HG02642 (cell line): Measurements from ENCODE around the gene KCNG3.
"Not testable (repeated sequence)": the region's sequence is repeated elsewhere in the genome, so short reads cannot be mapped to it uniquely, and the experiment has no call there.

ENCODE experiments used
- ATAC-seq: cut with Tn5 transposase; IDR thresholded peaks from one replicate; pipeline ENCODE4 v1.9.1; 2021; ENCODE audit warnings: mild to moderate bottlenecking; ENCODE audit not compliant: unreplicated experiment, poor library complexity

KCNG3 gene

DNA sequence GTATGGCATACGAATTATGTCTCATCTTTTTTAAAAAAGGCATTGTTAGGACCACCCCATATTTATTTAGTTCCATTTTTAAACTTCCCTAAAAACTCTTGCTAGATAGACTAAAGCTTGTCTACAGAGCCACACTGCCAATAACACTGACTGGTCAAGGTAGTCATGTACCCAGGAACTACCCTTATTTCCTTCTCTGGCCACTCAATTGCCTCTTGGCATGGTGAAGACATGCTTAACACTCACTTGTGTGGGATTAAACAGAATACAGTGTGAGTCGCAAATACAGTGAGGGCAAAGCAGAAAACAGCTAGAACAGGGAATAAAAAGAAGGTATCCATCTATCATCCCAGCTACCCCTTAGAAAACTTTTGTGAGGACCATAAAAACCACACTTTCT lies 57.4 kb downstream of the KCNG3 start:
- no peak for ATAC-seq

DNA sequence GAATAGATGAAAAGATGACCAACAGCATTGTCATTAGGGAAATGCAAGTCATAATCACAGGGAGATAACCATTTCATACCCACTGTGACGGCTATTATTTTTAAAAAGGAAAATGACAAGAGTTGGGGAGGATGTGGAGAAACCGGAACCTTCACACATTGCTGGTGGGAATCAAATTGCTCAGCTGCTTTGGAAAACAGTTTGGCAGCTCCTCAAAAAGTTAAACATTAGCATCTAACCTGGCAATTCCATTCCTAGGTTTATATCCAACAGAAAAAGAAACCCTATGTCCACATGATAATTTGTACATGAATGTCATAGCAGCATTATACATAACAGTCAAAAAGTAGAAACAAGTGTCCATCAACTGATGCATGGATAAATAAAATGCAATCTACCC lies 58.2 kb downstream of the KCNG3 start:
- ATAC-seq: no peak

DNA sequence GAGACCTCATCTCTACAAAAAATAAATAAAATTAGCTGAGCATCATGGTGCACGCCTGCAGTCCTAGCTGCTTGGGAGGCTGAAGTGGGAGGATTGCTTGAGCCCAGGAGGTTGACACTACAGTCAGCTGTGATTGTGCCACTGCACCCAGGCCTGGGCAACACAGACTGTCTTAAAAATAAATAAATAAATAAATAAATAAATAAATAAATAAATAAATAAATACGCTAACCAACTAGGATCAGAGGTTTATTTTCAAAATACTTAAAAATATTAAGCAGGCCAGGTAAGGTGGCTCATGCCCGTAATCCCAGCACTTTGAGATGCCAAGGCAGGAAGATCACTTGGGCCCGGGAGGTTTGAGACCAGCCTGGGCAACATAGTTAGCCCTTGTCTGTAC lies 63.6 kb downstream of the KCNG3 start:
- no peak for ATAC-seq

- ATAC-seq: no peak
These were observed 64.4 kb downstream of the KCNG3 start for GRCh38 chr2:42429352-42429751.

DNA sequence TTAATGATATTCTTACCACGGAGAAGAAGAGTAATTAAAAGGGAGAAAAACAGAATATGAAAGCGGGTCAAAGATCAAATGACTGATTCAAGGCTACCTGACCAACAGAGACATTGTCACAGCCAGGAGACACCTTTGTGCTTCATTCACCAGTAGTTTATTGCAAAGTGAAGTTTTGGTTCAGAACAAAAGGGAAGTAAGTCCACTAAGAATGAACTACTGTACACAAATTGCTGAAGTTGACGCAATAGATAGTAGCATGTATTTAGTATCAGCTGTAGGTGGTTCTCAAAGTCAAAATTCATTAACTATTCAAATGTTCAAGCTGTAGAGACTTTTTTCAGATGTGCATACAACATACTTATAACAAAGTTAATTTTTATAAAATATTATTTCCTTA lies 68.1 kb downstream of the KCNG3 start:
- no peak for ATAC-seq

DNA sequence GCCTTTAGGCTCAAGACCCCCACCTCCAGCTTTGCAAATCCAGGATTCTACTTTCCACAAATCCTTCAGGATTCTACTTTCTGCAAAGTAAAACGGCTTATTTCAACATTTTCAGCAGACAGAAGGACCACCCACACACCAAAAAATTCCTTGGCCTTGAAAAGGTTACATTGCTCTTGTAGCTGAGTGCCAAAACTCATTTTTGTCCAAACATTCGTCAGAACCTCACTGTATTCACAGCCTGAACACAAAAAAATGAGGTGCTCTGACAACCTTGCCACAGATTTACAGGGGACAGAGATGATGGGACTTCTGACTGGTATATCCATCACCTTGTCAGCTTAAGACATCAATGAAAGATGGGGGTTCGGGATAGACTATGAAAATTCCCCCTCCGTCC lies 69.7 kb downstream of the KCNG3 start:
- no peak for ATAC-seq

DNA sequence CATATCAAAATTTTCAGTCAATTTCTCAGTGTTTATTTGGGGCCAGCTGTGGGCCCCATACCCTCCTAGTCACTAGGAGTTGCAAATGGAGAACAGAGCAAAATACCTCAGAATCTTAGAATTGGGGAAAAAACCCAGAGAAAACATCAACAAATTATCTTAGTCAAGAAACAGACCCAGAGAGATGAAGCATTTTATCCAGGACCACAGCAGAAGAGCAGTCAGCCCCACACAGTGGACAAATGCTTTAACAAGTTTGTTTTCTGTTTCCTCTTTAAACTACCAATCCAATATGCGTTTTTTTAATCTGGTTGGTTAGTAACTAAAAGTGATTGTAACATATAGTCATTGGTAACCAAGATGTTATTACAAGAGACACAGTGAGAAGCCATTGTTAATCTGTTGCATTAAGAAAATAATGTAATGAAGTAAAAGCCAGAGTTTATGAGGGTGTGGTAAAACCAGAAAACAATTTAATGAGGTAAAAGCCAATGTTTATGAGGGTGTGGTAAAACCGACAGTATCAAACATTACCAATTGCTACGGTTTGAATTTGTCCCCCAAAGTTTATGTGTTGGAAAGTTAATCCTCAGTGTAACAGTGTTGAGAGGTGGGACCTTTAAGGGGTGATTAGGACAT lies 72.1 kb downstream of the KCNG3 start:
- no peak for ATAC-seq

GRCh38 chr2:42421157-42421485 lies 72.7 kb downstream of the KCNG3 start:
- ATAC-seq: no peak

DNA sequence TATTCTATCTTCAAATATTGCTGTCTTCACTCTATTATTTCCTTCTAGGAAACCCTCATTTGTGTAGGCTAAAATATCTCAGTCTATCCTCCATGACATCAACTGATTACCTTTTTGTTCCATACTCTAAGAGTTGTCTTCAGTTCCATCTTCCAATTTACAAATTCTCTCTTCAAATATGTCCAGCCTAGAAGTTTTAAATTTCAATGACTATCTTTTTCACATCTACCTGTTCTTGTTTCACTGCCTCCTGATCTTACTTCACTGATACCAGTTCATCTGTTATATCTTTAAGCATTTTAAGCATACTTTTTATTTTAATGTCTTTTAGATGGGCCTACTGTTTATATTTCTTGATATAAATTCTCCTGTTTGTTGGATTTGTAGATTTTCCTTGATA lies 79.1 kb downstream of the KCNG3 start:
- no peak for ATAC-seq

DNA sequence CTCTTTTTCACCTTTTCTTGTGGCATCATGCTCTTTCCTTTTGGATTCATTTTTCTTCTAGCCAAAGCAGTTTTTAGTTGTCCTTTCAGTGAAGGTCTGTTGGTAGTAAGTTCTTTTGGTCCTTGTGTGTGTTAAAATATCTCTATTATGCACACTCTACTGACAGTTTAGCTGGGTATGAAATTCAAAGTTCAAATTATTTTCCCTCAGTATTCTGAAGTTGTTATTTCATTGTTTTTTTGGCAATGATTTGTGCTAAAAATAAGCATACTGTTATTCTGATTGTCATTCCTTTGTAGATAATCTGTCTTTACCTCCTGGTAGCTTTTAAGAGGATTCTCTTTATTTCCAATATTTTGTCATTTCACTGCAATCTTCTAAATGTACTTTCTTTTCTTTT lies 79.6 kb downstream of the KCNG3 start:
- no peak for ATAC-seq

DNA sequence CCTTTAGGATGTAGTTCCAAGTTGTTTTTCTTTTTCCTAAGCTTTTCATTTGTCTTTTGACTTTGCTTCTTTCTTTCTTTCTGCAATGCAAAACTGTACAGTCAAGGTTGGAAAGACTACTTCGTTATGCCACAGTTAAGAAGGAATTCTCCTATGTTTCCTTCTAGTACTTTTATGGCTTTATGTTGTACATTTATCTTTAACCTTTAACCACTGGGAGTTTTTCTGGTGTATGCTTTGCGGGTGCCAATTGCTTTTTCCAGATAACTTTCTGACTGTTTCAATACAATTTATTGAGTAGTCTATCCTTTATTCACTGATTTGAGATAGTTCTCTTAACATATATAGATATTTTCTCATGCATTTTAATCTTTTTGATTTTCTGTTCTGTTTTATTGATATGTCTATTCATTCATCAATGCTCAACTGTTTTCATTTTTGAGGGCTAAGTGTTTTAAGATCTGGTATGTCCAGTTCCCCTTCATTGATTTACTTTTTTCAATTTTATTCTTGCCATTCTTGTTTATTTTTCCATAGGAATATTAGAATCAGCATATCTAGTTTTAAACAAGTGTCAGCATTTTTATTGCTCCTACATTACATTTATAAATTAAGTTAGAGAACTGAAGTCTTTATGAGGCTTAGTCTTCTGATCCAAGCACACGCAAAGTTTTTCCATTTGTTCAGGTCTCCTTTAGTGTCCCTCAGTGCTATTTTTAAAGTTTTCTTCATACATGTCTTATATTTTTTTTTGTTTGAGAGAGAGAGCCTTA lies 82.9 kb downstream of the KCNG3 start:
- no peak for ATAC-seq

GRCh38 chr2:42408009-42408408 lies 85.8 kb downstream of the KCNG3 start:
- ATAC-seq: no peak

DNA sequence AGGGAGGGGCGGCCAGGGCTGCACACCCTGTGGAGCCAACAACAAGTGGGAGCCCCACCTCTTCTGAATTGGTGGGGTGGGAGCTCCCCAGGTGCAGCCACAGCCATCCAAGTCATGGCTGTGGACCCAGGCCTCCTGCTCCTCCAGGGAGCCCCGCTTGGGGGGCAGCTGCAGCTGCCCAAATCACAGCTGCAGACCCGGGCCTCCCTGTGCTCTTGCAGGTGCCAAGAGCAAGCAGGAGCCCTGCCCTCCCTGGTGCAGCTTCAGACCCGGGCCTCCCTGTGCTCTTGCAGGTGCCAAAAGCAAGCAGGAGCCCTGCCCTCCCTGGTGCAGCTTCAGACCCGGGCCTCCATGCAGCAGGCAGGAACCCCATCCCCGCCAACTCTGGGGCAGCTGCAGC lies 86.3 kb downstream of the KCNG3 start:
- no peak for ATAC-seq

- ATAC-seq: no peak
These were observed 89.1 kb downstream of the KCNG3 start for GRCh38 chr2:42404676-42405075.

GRCh38 chr2:42401773-42402172 lies 92.0 kb downstream of the KCNG3 start:
- ATAC-seq: no peak

DNA sequence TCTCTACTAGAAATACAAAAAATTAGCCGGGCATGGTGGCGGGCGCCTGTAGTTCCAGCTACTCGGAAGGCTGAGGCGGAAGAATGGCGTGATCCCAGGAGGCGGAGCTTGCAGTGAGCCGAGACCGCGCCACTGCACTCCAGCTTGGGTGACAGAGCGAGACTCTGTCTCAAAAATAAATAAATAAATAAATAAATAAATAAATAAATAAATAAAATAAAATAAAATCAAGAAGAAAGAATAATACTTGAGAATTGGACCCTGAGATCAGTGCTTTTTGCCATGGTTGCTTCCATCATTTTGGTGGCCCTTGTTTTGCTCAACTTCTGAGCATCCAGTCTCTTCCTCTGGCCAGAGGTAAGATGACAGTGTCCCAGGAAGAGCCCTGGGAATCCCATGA lies 95.7 kb downstream of the KCNG3 start:
- ATAC-seq: not testable (repeated sequence)

DNA sequence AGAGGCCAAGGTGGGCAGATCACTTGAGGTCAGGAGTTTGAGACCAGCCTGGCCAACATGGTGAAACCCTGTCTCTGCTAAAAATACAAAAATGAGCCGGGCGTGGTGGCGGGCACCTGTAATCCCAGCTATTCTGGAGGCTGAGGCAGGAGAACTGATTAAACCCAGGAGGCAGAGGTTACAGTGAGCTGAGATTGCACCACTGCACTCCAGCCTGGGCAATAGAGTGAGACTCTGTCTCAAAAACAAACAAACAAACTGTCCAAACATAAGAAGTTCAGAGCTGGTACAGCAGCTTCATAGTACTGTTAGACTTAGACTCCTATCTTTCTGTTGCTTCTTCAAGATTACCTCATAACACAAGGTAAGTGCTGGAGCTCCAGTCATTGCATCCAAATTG lies 100.5 kb downstream of the KCNG3 start:
- ATAC-seq: not testable (repeated sequence)

GRCh38 chr2:42392191-42392590 lies 101.6 kb downstream of the KCNG3 start:
- ATAC-seq: no peak
